Stomach smooth muscle (tissue), 2 donors: ENCODE results near the gene IFFO2.

Source experiments
- H3K27ac ChIP-seq: one replicate; pipeline ENCODE4 v1.7.0; 2013; ENCODE audit warnings: mild to moderate bottlenecking, low read length, inconsistent platforms
- H3K27me3 ChIP-seq, 2 donors: one replicate each; pipeline ENCODE4 v1.7.0; 2013; ENCODE audit warnings: low read length in 2 of 2; ENCODE audit not compliant: insufficient read depth in 2 of 2, control insufficient read depth in 1 of 2
- H3K36me3 ChIP-seq, 2 donors: one replicate each; pipeline ENCODE4 v1.7.0; 2013; ENCODE audit warnings: low read length in 2 of 2; ENCODE audit not compliant: control insufficient read depth in 2 of 2, insufficient read depth in 2 of 2
- H3K4me1 ChIP-seq: one replicate; pipeline ENCODE4 v1.7.0; 2013; ENCODE audit warnings: low read length; ENCODE audit not compliant: control insufficient read depth, insufficient read depth
- H3K4me3 ChIP-seq, 2 donors: one replicate each; pipeline ENCODE4 v1.7.0; 2013; ENCODE audit warnings: low read length in 2 of 2
- H3K9ac ChIP-seq, 2 donors: one replicate each; pipeline ENCODE4 v1.7.0; 2013; ENCODE audit warnings: low read length in 2 of 2, mild to moderate bottlenecking in 1 of 2
- H3K9me3 ChIP-seq, 2 donors: one replicate each; pipeline ENCODE4 v1.7.0; 2013; ENCODE audit warnings: low read length in 2 of 2; ENCODE audit not compliant: control insufficient read depth in 2 of 2
- donor health status: healthy.
- donor health status: Pancreatic carcinoma.

Gene IFFO2

DNA sequence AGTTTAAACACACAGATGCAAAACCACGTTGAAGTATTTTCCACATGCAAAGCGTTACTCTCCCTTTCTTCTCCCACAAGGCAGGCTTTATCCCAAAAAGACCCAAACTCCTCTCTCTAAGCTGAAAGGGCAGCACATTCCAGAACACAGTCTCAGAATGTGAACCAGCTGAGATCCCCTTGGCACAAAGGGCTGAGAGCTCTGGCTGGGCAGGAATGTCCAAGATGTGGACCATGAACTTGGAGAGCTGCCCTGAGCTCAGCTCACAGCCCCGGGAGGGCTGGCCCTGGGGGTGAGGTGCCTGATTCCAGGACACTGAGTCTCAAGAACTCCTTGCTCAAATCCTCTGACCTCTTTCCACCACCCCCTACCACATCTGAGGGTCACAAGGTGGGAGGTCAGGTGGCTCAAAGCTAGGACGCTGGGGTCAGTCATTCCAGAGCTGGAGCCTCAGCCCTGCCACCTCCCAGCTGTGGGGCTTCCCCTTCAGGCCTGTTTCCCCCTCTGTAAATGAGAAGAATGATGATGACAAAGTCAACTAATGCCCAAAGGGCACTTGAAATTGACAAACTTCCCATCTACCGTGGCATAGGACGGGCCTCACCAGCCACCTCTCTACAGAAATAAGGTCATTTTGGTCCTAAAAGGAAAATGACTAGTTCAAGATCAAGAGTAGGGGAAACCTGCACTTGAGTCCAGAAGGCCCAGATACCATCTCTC is 65.6 kb downstream of the IFFO2 start:
- H3K27me3 ChIP-seq, result no peaks in the 10 kb centered on the region
- peaks cover 6% of the 10 kb centered on the region for H3K4me1 ChIP-seq
- no peak overlapping the region for H3K4me3 ChIP-seq
- no peak overlapping the region for H3K9ac ChIP-seq
- H3K27ac ChIP-seq, result no peak overlapping the region
- H3K9me3 ChIP-seq, result no peaks in the 10 kb centered on the region
- peaks cover 0 to 2% of the 10 kb centered on the region in 2 donors for H3K36me3 ChIP-seq

- Histone ChIP-seq H3K9me3 (no peaks in the 10 kb centered on the region), H3K36me3 (peaks cover 0 to 9% of the 10 kb centered on the region in 2 donors), H3K4me3 (no peak overlapping the region), H3K27me3 (no peaks in the 10 kb centered on the region), H3K27ac (no peak overlapping the region), H3K9ac (no peak overlapping the region), H3K4me1 (peaks cover 4% of the 10 kb centered on the region)
These were observed 70.5 kb downstream of the IFFO2 start for GRCh38 chr1:18886003-18886335.

- H3K36me3 ChIP-seq, result peaks cover 0 to 10% of the 10 kb centered on the region in 2 donors
These were observed 71.0 kb downstream of the IFFO2 start for GRCh38 chr1:18885311-18886002.

GRCh38 chr1:18884727-18885126 is 71.7 kb downstream of the IFFO2 start:
- peaks cover 0 to 10% of the 10 kb centered on the region in 2 donors for H3K36me3 ChIP-seq
- H3K4me3 ChIP-seq, result no peak overlapping the region
- H3K9ac ChIP-seq, result no peak overlapping the region
- no peaks in the 10 kb centered on the region for H3K27me3 ChIP-seq
- H3K4me1 ChIP-seq, result no peaks in the 10 kb centered on the region
- H3K9me3 ChIP-seq, result no peaks in the 10 kb centered on the region
- H3K27ac ChIP-seq, result no peak overlapping the region

More at GRCh38 chr1:18885311-18886002, 71.0 kb downstream of the IFFO2 start:
- Histone ChIP-seq H3K9ac (no peak overlapping the region), H3K9me3 (no peaks in the 10 kb centered on the region), H3K27ac (no peak overlapping the region), H3K4me3 (no peak overlapping the region), H3K27me3 (no peaks in the 10 kb centered on the region), H3K4me1 (no peaks in the 10 kb centered on the region)

DNA sequence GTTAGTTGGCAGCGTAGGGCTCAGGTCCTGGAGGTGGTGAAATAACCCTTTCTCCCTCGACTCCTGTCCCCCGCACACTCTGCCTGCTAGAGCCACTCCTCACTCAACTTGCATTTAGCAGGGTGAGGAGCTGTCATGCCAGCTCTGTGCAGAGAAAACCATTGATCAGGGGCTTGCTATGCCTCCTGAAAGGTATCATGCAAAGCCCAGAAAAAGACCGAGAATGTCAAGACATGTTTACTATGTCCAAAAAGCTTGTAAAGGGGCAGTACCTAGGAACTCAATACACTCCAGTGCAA is 72.1 kb downstream of the IFFO2 start:
- H3K4me3 ChIP-seq, result no peak overlapping the region

GRCh38 chr1:18883636-18884418 is 72.6 kb downstream of the IFFO2 start:
- Histone ChIP-seq H3K4me3 (no peak overlapping the region), H3K36me3 (peaks cover 0 to 10% of the 10 kb centered on the region in 2 donors), H3K9ac (no peak overlapping the region), H3K4me1 (no peaks in the 10 kb centered on the region), H3K27ac (no peak overlapping the region), H3K9me3 (no peaks in the 10 kb centered on the region), H3K27me3 (no peaks in the 10 kb centered on the region)

More for the DNA sequence above, 72.1 kb downstream of the IFFO2 start:
- H3K4me1 ChIP-seq, result no peaks in the 10 kb centered on the region
- H3K27ac ChIP-seq, result no peak overlapping the region
- H3K36me3 ChIP-seq, result peaks cover 0 to 10% of the 10 kb centered on the region in 2 donors
- no peaks in the 10 kb centered on the region for H3K27me3 ChIP-seq
- no peak overlapping the region for H3K9ac ChIP-seq
- no peaks in the 10 kb centered on the region for H3K9me3 ChIP-seq

- no peak overlapping the region for H3K27ac ChIP-seq
- H3K4me3 ChIP-seq, result no peak overlapping the region
- peaks cover 0 to 8% of the 10 kb centered on the region in 2 donors for H3K36me3 ChIP-seq
- no peaks in the 10 kb centered on the region for H3K4me1 ChIP-seq
- no peaks in the 10 kb centered on the region for H3K9me3 ChIP-seq
- no peaks in the 10 kb centered on the region for H3K27me3 ChIP-seq
- no peak overlapping the region for H3K9ac ChIP-seq
These were observed 73.4 kb downstream of the IFFO2 start for GRCh38 chr1:18883079-18883478.

DNA sequence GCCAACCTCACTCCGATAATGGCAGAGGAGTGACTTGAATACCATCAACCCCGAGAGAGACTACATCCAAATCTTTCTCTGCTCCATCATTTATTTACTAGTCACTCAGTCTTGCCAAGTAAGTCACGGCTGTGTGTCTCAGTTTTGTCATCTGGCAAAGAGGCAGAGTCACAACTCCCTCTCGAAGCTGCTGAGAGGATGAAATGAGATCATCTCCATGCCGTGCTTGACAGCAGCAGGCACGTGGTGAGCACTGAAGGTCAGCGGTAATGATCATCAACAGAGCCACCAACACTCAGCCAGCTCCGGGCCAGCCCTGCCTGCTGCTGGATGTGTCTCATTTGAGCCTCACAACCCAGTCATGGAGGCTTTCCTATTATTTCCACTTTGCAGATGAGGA is 74.0 kb downstream of the IFFO2 start:
- peaks cover 0 to 8% of the 10 kb centered on the region in 2 donors for H3K36me3 ChIP-seq

DNA sequence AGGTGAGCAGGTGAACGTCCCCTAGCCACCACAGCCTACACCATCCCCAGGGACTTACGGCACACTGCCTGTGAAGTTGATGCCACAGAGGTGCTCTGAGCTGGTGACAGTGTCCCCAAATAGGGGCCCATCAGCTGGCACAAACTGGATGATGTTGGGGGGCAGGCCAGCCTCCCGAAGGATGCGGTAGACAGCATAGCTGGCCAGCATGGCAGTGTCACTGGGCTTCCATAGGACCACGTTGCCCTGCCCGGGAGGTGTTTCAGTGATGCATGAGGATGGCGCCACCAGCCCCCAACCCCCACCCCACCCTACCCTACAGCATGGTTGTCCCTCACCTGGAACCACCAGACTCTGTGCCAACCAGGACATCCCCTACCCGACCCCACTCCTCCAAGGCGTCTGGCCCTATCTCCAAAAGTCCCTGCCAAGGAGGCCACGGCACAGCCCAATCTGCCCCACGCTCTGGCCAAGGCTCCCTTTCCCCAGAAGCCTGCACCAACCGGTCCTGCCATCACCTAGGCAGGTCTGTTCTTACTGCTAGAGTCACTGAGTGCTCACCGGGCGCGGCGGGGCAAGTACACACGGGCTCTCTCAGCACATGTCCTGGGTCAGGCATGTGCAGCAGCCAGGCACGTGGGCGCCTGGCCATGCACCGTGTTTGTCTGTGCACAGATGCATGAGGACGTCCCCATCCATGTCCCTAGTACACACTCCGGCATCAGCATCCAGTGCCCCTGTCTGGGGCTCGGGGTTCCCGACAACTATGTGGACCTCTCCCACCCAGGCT is 74.6 kb downstream of the IFFO2 start:
- Histone ChIP-seq H3K9ac (no peak overlapping the region), H3K4me3 (no peak overlapping the region), H3K4me1 (no peaks in the 10 kb centered on the region), H3K9me3 (no peaks in the 10 kb centered on the region), H3K36me3 (peaks cover 0 to 8% of the 10 kb centered on the region in 2 donors), H3K27ac (no peak overlapping the region), H3K27me3 (no peaks in the 10 kb centered on the region)

More for the DNA sequence above, 74.0 kb downstream of the IFFO2 start:
- no peaks in the 10 kb centered on the region for H3K9me3 ChIP-seq
- no peaks in the 10 kb centered on the region for H3K4me1 ChIP-seq
- H3K27me3 ChIP-seq, result no peaks in the 10 kb centered on the region
- H3K9ac ChIP-seq, result no peak overlapping the region
- no peak overlapping the region for H3K27ac ChIP-seq
- H3K4me3 ChIP-seq, result no peak overlapping the region

GRCh38 chr1:18881164-18881563 is 75.3 kb downstream of the IFFO2 start:
- no peaks in the 10 kb centered on the region for H3K9me3 ChIP-seq
- H3K4me3 ChIP-seq, result no peak overlapping the region
- no peaks in the 10 kb centered on the region for H3K4me1 ChIP-seq
- no peaks in the 10 kb centered on the region for H3K27me3 ChIP-seq
- H3K9ac ChIP-seq, result no peak overlapping the region
- H3K36me3 ChIP-seq, result peaks cover 0 to 8% of the 10 kb centered on the region in 2 donors
- H3K27ac ChIP-seq, result no peak overlapping the region
